Posterior vena cava (tissue), 2 donors: ENCODE results near the gene DGKG. TPM values are rescaled to one million over a fixed set of nuclear protein-coding genes. Genes with fewer than 3 reads are reported as not detected.

Experiments
- DNase-seq: peaks from one replicate; pipeline ENCODE4 v3.0.0-alpha.2; 2020; ENCODE audit warnings: low spot score
- intact Hi-C, 2 donors: fragments of 100-400 bp; cut with DNase I; formaldehyde crosslinking; loops; one replicate each; pipeline versions ENCODE4 v1.14.1 to v1.14.2; 2022 to 2023
- total RNA-seq, 2 donors: library from RNA; stranded (reverse); fragmentation: NEBNext Ultra II Directional; extraction: Animal tissue kit (Norgen Biotek cat#: 25700); gene quantifications; one replicate each; pipeline ENCODE4 v1.2.1, GENCODE V29; 2021
- donor health status: DM: yes; HTN: yes; CAD: no.
- donor health status: DM: yes; HTN: yes; CAD: no.

The DGKG gene
- total RNA-seq, 2 donors from 2014 or later, result 16.7 to 18.2 TPM

GRCh38 chr3:186194451-186194811 lies 167.6 kb downstream of the DGKG start:
- intact Hi-C loops, result no loop called here
- no peak for DNase-seq

- DNase-seq, result no peak
- intact Hi-C loops, result no loop called here
Measured at GRCh38 chr3:186193534-186194450, 168.2 kb downstream of the DGKG start.

GRCh38 chr3:186192823-186193222 lies 169.2 kb downstream of the DGKG start:
- DNase-seq, result no peak
- intact Hi-C loops, result no loop called here

GRCh38 chr3:186189492-186189891 lies 172.5 kb downstream of the DGKG start:
- no peak for DNase-seq
- intact Hi-C loops, result loop anchor here in 1 of 2 donors (1.0 kb wide), 1 partner anchor 26 kb away; no protein-coding TSS in a partner anchor

GRCh38 chr3:186187401-186188275 lies 174.4 kb downstream of the DGKG start:
- DNase-seq, result no peak
- intact Hi-C loops, result no loop called here

GRCh38 chr3:186185194-186185787 lies 176.7 kb downstream of the DGKG start:
- DNase-seq, result no peak
- intact Hi-C loops, result no loop called here

GRCh38 chr3:186184021-186184420 lies 178.0 kb downstream of the DGKG start:
- intact Hi-C loops, result no loop called here
- no peak for DNase-seq

GRCh38 chr3:186182850-186183249 lies 179.2 kb downstream of the DGKG start:
- intact Hi-C loops, result no loop called here
- DNase-seq, result no peak

- intact Hi-C loops, result no loop called here
Measured at GRCh38 chr3:186181901-186182300, 180.1 kb downstream of the DGKG start.

GRCh38 chr3:186180891-186181481 lies 181.0 kb downstream of the DGKG start:
- intact Hi-C loops, result no loop called here

More at GRCh38 chr3:186181901-186182300, 180.1 kb downstream of the DGKG start:
- no peak for DNase-seq

GRCh38 chr3:186180151-186180550 lies 181.9 kb downstream of the DGKG start:
- intact Hi-C loops, result no loop called here
- no peak for DNase-seq

More at GRCh38 chr3:186180891-186181481, 181.0 kb downstream of the DGKG start:
- no peak for DNase-seq

GRCh38 chr3:186178412-186178811 lies 183.6 kb downstream of the DGKG start:
- intact Hi-C loops, result no loop called here

GRCh38 chr3:186176373-186176990 lies 185.6 kb downstream of the DGKG start:
- no peak for DNase-seq
- intact Hi-C loops, result no loop called here

More at GRCh38 chr3:186178412-186178811, 183.6 kb downstream of the DGKG start:
- DNase-seq, result no peak

- intact Hi-C loops, result no loop called here
- no peak for DNase-seq
Measured at GRCh38 chr3:186173224-186173815, 188.7 kb downstream of the DGKG start.

- intact Hi-C loops, result no loop called here
- no peak for DNase-seq
Measured at GRCh38 chr3:186172353-186172752, 189.7 kb downstream of the DGKG start.

GRCh38 chr3:186171521-186171920 lies 190.5 kb downstream of the DGKG start:
- intact Hi-C loops, result no loop called here
- no peak for DNase-seq

GRCh38 chr3:186170516-186170915 lies 191.5 kb downstream of the DGKG start:
- intact Hi-C loops, result loop anchor here in 1 of 2 donors (1.0 kb wide), 1 partner anchor 47 kb away; no protein-coding TSS in a partner anchor
- no peak for DNase-seq

GRCh38 chr3:186169379-186169778 lies 192.7 kb downstream of the DGKG start:
- no peak for DNase-seq
- intact Hi-C loops, result no loop called here
